Gastroesophageal sphincter (tissue), 3 donors: ENCODE measurements around the gene TBC1D26.

ENCODE experiments used
- CTCF ChIP-seq, 4 experiments: fragments of 200-600 bp in 2 of 4; fragments of 450-650 bp in 2 of 4; sonication (generic) in 1 of 4; IDR thresholded peaks; one replicate each; pipeline ENCODE4 v1.5.1; 2017 to 2019; ENCODE audit warnings: antibody characterized with exemption in 4 of 4, mild to moderate bottlenecking in 2 of 4, moderate library complexity in 2 of 4
- EP300 ChIP-seq: sonication (generic); formaldehyde crosslinking; IDR thresholded peaks from one replicate; pipeline ENCODE4 v1.6.1; 2017; ENCODE audit warnings: antibody characterized with exemption, mild to moderate bottlenecking

- TF ChIP-seq CTCF (IDR thresholded peaks at IDR 0.05) (no peak), EP300 (no peak)
Measured at GRCh38 chr17:15777717-15778116, 45.6 kb downstream of the TBC1D26 start.
